Measurements from ENCODE around the gene WRAP53. TPM values are rescaled to one million over a fixed set of nuclear protein-coding genes. Genes with fewer than 3 reads are reported as not detected.

WRAP53 gene
- total RNA-seq, 2 donors from 2014 or later: 19.4 to 48.2 TPM

GRCh38 chr17:7720125-7720524 is 31.8 kb downstream of the WRAP53 start:
- Mint-ChIP-seq H3K36me3 (no peaks in the 10 kb centered on the region), H3K27me3 (peaks cover 50 to 76% of the 10 kb centered on the region in 2 donors), H3K27ac (no peak overlapping the region), H3K4me1 (ENCODE audit: low read depth in 2 of 2) (peaks cover 8 to 16% of the 10 kb centered on the region in 2 donors), H3K9me3 (no peaks in the 10 kb centered on the region), H3K4me3 (no peak overlapping the region)
- ATAC-seq (no peak), DNase-seq (ENCODE audit: low spot score) (no peak)

GRCh38 chr17:7721612-7722011 is 33.3 kb downstream of the WRAP53 start:
- DNase-seq (ENCODE audit: low spot score) (no peak), ATAC-seq (no peak)
- Mint-ChIP-seq H3K4me1 (ENCODE audit: low read depth in 2 of 2) (peaks cover 8 to 12% of the 10 kb centered on the region in 2 donors), H3K27me3 (peaks cover 39 to 65% of the 10 kb centered on the region in 2 donors), H3K4me3 (no peak overlapping the region), H3K36me3 (no peaks in the 10 kb centered on the region), H3K27ac (no peak overlapping the region), H3K9me3 (no peaks in the 10 kb centered on the region)

- ATAC-seq: no peak
- H3K36me3 Mint-ChIP-seq: no peaks in the 10 kb centered on the region
Measured at GRCh38 chr17:7727886-7728285, 39.6 kb downstream of the WRAP53 start.

GRCh38 chr17:7729816-7730215 is 41.5 kb downstream of the WRAP53 start:
- Mint-ChIP-seq H3K27ac (no peak overlapping the region), H3K36me3 (no peaks in the 10 kb centered on the region), H3K27me3 (peaks cover 20 to 23% of the 10 kb centered on the region in 2 donors), H3K9me3 (no peaks in the 10 kb centered on the region), H3K4me3 (no peak overlapping the region), H3K4me1 (ENCODE audit: low read depth in 2 of 2) (no peaks in the 10 kb centered on the region)
- ATAC-seq (no peak), DNase-seq (ENCODE audit: low spot score) (no peak)

More at GRCh38 chr17:7727886-7728285, 39.6 kb downstream of the WRAP53 start:
- Mint-ChIP-seq H3K4me3 (no peak overlapping the region), H3K27ac (no peak overlapping the region), H3K9me3 (no peaks in the 10 kb centered on the region), H3K27me3 (peaks cover 22 to 34% of the 10 kb centered on the region in 2 donors), H3K4me1 (ENCODE audit: low read depth in 2 of 2) (no peaks in the 10 kb centered on the region)
- DNase-seq (ENCODE audit: low spot score): no peak

GRCh38 chr17:7732981-7733539 is 44.8 kb downstream of the WRAP53 start:
- no peaks in the 10 kb centered on the region for H3K36me3 Mint-ChIP-seq
- H3K4me3 Mint-ChIP-seq: no peak overlapping the region
- no peaks in the 10 kb centered on the region for H3K9me3 Mint-ChIP-seq
- peaks cover 6 to 11% of the 10 kb centered on the region in 2 donors for H3K27me3 Mint-ChIP-seq
- no peak overlapping the region for H3K27ac Mint-ChIP-seq
- ATAC-seq (no peak), DNase-seq (ENCODE audit: low spot score) (no peak)
- H3K4me1 Mint-ChIP-seq (ENCODE audit: low read depth in 2 of 2): no peaks in the 10 kb centered on the region

GRCh38 chr17:7737601-7738000 is 49.3 kb downstream of the WRAP53 start:
- Mint-ChIP-seq H3K27ac (no peak overlapping the region), H3K27me3 (peaks cover 15% of the 10 kb centered on the region in 2 donors), H3K4me3 (no peak overlapping the region), H3K9me3 (no peaks in the 10 kb centered on the region), H3K36me3 (no peaks in the 10 kb centered on the region), H3K4me1 (ENCODE audit: low read depth in 2 of 2) (no peaks in the 10 kb centered on the region)
- no peak for ATAC-seq
- DNase-seq (ENCODE audit: low spot score): no peak

GRCh38 chr17:7739746-7740145 is 51.5 kb downstream of the WRAP53 start:
- no peaks in the 10 kb centered on the region for H3K9me3 Mint-ChIP-seq
- peaks cover 13 to 22% of the 10 kb centered on the region in 2 donors for H3K27me3 Mint-ChIP-seq
- H3K4me1 Mint-ChIP-seq (ENCODE audit: low read depth in 2 of 2): no peaks in the 10 kb centered on the region
- DNase-seq (ENCODE audit: low spot score) (no peak), ATAC-seq (no peak)
- H3K27ac Mint-ChIP-seq: no peak overlapping the region
- H3K4me3 Mint-ChIP-seq: no peak overlapping the region
- H3K36me3 Mint-ChIP-seq: no peaks in the 10 kb centered on the region

- H3K4me3 Mint-ChIP-seq: no peak overlapping the region
- no peak for DNase-seq (ENCODE audit: low spot score)
- no peak overlapping the region for H3K27ac Mint-ChIP-seq
- H3K36me3 Mint-ChIP-seq: no peaks in the 10 kb centered on the region
- H3K4me1 Mint-ChIP-seq (ENCODE audit: low read depth in 2 of 2): no peaks in the 10 kb centered on the region
- no peak for ATAC-seq
- H3K9me3 Mint-ChIP-seq: no peaks in the 10 kb centered on the region
- H3K27me3 Mint-ChIP-seq: peaks cover 13 to 22% of the 10 kb centered on the region in 2 donors
Measured at GRCh38 chr17:7740481-7741001, 52.3 kb downstream of the WRAP53 start.

- ATAC-seq: no peak
- peaks cover 13 to 22% of the 10 kb centered on the region in 2 donors for H3K27me3 Mint-ChIP-seq
- no peaks in the 10 kb centered on the region for H3K36me3 Mint-ChIP-seq
- no peak overlapping the region for H3K4me3 Mint-ChIP-seq
- no peak overlapping the region for H3K27ac Mint-ChIP-seq
- H3K4me1 Mint-ChIP-seq (ENCODE audit: low read depth in 2 of 2): no peaks in the 10 kb centered on the region
- no peaks in the 10 kb centered on the region for H3K9me3 Mint-ChIP-seq
- no peak for DNase-seq (ENCODE audit: low spot score)
Measured at GRCh38 chr17:7742729-7743128, 54.5 kb downstream of the WRAP53 start.

GRCh38 chr17:7744416-7744815 is 56.1 kb downstream of the WRAP53 start:
- ATAC-seq: no peak
- Mint-ChIP-seq H3K9me3 (no peaks in the 10 kb centered on the region), H3K36me3 (no peaks in the 10 kb centered on the region), H3K27me3 (peaks cover 10 to 21% of the 10 kb centered on the region in 2 donors), H3K27ac (peak overlapping the region in 1 of 2 donors; percentile 49), H3K4me1 (ENCODE audit: low read depth in 2 of 2) (no peaks in the 10 kb centered on the region), H3K4me3 (no peak overlapping the region)
- DNase-seq (ENCODE audit: low spot score): no peak

GRCh38 chr17:7745748-7746470 is 57.6 kb downstream of the WRAP53 start:
- Mint-ChIP-seq H3K36me3 (no peaks in the 10 kb centered on the region), H3K4me3 (no peak overlapping the region), H3K27me3 (peaks cover 5 to 16% of the 10 kb centered on the region in 2 donors), H3K4me1 (ENCODE audit: low read depth in 2 of 2) (no peaks in the 10 kb centered on the region), H3K27ac (no peak overlapping the region), H3K9me3 (no peaks in the 10 kb centered on the region)
- DNase-seq (ENCODE audit: low spot score) (no peak), ATAC-seq (no peak)

GRCh38 chr17:7747635-7748071 is 59.4 kb downstream of the WRAP53 start:
- ATAC-seq: no peak
- Mint-ChIP-seq H3K27me3 (peaks cover 4 to 14% of the 10 kb centered on the region in 2 donors), H3K4me1 (ENCODE audit: low read depth in 2 of 2) (no peaks in the 10 kb centered on the region), H3K36me3 (no peaks in the 10 kb centered on the region), H3K9me3 (no peaks in the 10 kb centered on the region), H3K4me3 (no peak overlapping the region), H3K27ac (no peak overlapping the region)
- no peak for DNase-seq (ENCODE audit: low spot score)

GRCh38 chr17:7748076-7748775 is 59.9 kb downstream of the WRAP53 start:
- Mint-ChIP-seq H3K4me1 (ENCODE audit: low read depth in 2 of 2) (no peaks in the 10 kb centered on the region), H3K4me3 (no peak overlapping the region), H3K36me3 (no peaks in the 10 kb centered on the region), H3K27ac (no peak overlapping the region), H3K27me3 (peaks cover 6 to 20% of the 10 kb centered on the region in 2 donors), H3K9me3 (no peaks in the 10 kb centered on the region)
- ATAC-seq (no peak), DNase-seq (ENCODE audit: low spot score) (no peak)

GRCh38 chr17:7750321-7750821 is 62.1 kb downstream of the WRAP53 start:
- DNase-seq (ENCODE audit: low spot score): no peak
- Mint-ChIP-seq H3K4me1 (ENCODE audit: low read depth in 2 of 2) (peaks cover 0 to 2% of the 10 kb centered on the region in 2 donors), H3K27me3 (peaks cover 13 to 19% of the 10 kb centered on the region in 2 donors), H3K9me3 (no peaks in the 10 kb centered on the region), H3K36me3 (no peaks in the 10 kb centered on the region), H3K4me3 (no peak overlapping the region), H3K27ac (no peak overlapping the region)
- no peak for ATAC-seq
